GM12878 (cell line): ENCODE measurements around the gene TBATA.

Source experiments
- ATF7 ChIP-seq: fragments of 450-650 bp; IDR thresholded peaks from 2 replicates; pipeline ENCODE4 v1.6.1; 2016; ENCODE audit warnings: low read depth, mild to moderate bottlenecking
- CBX5 ChIP-seq: sonication (generic); IDR thresholded peaks from 2 replicates; pipeline ENCODE4 v1.6.1; 2016; ENCODE audit warnings: low read depth, moderate library complexity, mild to moderate bottlenecking, inconsistent platforms
- CEBPZ ChIP-seq: fragments of 150-350 bp; IDR thresholded peaks from 2 replicates; pipeline ENCODE4 v1.6.1; 2016; ENCODE audit warnings: low read depth, low read length
- CUX1 ChIP-seq: IDR thresholded peaks from 2 replicates; pipeline ENCODE4 v1.6.1; 2012; ENCODE audit warnings: improper control_type of control experiment, low read depth, low read length; ENCODE audit not compliant: insufficient replicate concordance
- GABPA ChIP-seq: IDR thresholded peaks from 2 replicates; pipeline ENCODE4 v1.6.1; 2014; ENCODE audit warnings: antibody characterized with exemption, low read depth, mild to moderate bottlenecking, inconsistent platforms
- MTA3 ChIP-seq: IDR thresholded peaks from 2 replicates; pipeline ENCODE4 v1.6.1; 2012; ENCODE audit warnings: low read length, inconsistent platforms, borderline replicate concordance
- POLR2A ChIP-seq: IDR thresholded peaks from 2 replicates; pipeline ENCODE4 v1.6.1; 2011; ENCODE audit warnings: low read depth, mild to moderate bottlenecking, low read length
- POLR2AphosphoS5 ChIP-seq: IDR thresholded peaks from 2 replicates; pipeline ENCODE4 v1.6.1; 2011; ENCODE audit warnings: mild to moderate bottlenecking, low read length, inconsistent platforms

- TF ChIP-seq POLR2AphosphoS5, result no peak
- no peak for TF ChIP-seq POLR2A
- no peak for TF ChIP-seq CEBPZ
- no peak for TF ChIP-seq GABPA
- TF ChIP-seq CBX5, result no peak
- no peak for TF ChIP-seq ATF7
- no peak for TF ChIP-seq MTA3
- no peak for TF ChIP-seq CUX1
Measured at GRCh38 chr10:70769121-70769520, 16.1 kb downstream of the TBATA start.
